ENCODE data around the gene TSEN54.

TSEN54 gene

GRCh38 chr17:75565066-75565465 is 48.7 kb downstream of the TSEN54 start:
- Mint-ChIP-seq H3K9me3 (ENCODE audit: low read depth) (no peaks in the 10 kb centered on the region), H3K27ac (no peak overlapping the region), H3K27me3 (no peaks in the 10 kb centered on the region), H3K4me1 (ENCODE audit: low read depth) (no peaks in the 10 kb centered on the region), H3K36me3 (peaks cover 4% of the 10 kb centered on the region), H3K4me3 (no peak overlapping the region)

GRCh38 chr17:75565618-75566017 is 49.3 kb downstream of the TSEN54 start:
- Mint-ChIP-seq H3K4me3 (no peak overlapping the region), H3K27me3 (no peaks in the 10 kb centered on the region), H3K9me3 (ENCODE audit: low read depth) (no peaks in the 10 kb centered on the region), H3K4me1 (ENCODE audit: low read depth) (no peaks in the 10 kb centered on the region), H3K27ac (no peak overlapping the region), H3K36me3 (peaks cover 4% of the 10 kb centered on the region)

- no peak overlapping the region for H3K4me3 Mint-ChIP-seq
- no peaks in the 10 kb centered on the region for H3K9me3 Mint-ChIP-seq (ENCODE audit: low read depth)
- peaks cover 4% of the 10 kb centered on the region for H3K36me3 Mint-ChIP-seq
- H3K27ac Mint-ChIP-seq = no peak overlapping the region
- no peaks in the 10 kb centered on the region for H3K27me3 Mint-ChIP-seq
- no peaks in the 10 kb centered on the region for H3K4me1 Mint-ChIP-seq (ENCODE audit: low read depth)
These were observed 50.1 kb downstream of the TSEN54 start for GRCh38 chr17:75566416-75566815.

- no peaks in the 10 kb centered on the region for H3K27me3 Mint-ChIP-seq
- no peak overlapping the region for H3K4me3 Mint-ChIP-seq
- H3K27ac Mint-ChIP-seq = no peak overlapping the region
- H3K36me3 Mint-ChIP-seq = peaks cover 4% of the 10 kb centered on the region
- H3K4me1 Mint-ChIP-seq (ENCODE audit: low read depth) = no peaks in the 10 kb centered on the region
- no peaks in the 10 kb centered on the region for H3K9me3 Mint-ChIP-seq (ENCODE audit: low read depth)
These were observed 50.5 kb downstream of the TSEN54 start for GRCh38 chr17:75566834-75567233.

DNA sequence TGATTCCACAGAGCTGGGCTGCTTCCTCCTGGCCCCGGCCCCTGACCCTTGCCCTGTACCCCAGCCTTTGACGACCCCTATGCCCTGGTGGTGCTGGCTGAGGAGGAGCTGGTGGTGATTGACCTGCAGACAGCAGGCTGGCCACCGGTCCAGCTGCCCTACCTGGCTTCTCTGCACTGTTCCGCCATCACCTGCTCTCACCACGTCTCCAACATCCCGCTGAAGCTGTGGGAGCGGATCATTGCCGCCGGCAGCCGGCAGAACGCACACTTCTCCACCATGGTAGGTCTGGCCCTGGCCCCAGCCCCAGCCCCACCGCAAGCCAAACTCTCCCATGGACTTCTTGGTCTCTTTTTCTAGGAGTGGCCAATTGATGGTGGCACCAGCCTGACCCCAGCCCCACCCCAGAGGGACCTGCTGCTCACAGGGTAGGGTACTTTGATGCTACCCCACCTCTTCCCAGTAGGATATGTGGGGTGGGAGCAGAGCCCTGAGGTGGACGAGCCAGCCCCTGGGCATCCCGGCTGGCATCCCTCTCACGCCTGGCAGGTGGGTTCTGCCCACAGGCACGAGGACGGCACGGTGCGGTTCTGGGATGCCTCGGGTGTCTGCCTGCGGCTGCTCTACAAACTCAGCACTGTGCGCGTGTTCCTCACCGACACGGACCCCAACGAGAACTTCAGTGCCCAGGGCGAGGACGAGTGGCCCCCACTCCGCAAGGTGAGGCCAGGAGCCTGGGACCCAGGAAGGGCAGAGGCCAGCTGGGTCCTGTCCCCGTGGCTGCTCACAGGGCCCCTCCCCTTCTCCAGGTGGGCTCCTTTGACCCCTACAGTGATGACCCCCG is 52.3 kb downstream of the TSEN54 start:
- no peaks in the 10 kb centered on the region for H3K9me3 Mint-ChIP-seq (ENCODE audit: low read depth)
- no peak overlapping the region for H3K4me3 Mint-ChIP-seq
- no peaks in the 10 kb centered on the region for H3K4me1 Mint-ChIP-seq (ENCODE audit: low read depth)
- H3K27me3 Mint-ChIP-seq = no peaks in the 10 kb centered on the region
- H3K36me3 Mint-ChIP-seq = peaks cover 4% of the 10 kb centered on the region
- no peak overlapping the region for H3K27ac Mint-ChIP-seq

GRCh38 chr17:75570034-75570676 is 53.8 kb downstream of the TSEN54 start:
- Mint-ChIP-seq H3K27ac (no peak overlapping the region), H3K9me3 (ENCODE audit: low read depth) (no peaks in the 10 kb centered on the region), H3K4me1 (ENCODE audit: low read depth) (no peaks in the 10 kb centered on the region), H3K4me3 (no peak overlapping the region), H3K36me3 (peaks cover 4% of the 10 kb centered on the region), H3K27me3 (no peaks in the 10 kb centered on the region)

- Mint-ChIP-seq H3K9me3 (ENCODE audit: low read depth) (no peaks in the 10 kb centered on the region), H3K36me3 (peaks cover 4% of the 10 kb centered on the region), H3K27me3 (no peaks in the 10 kb centered on the region), H3K4me1 (ENCODE audit: low read depth) (no peaks in the 10 kb centered on the region), H3K27ac (no peak overlapping the region), H3K4me3 (no peak overlapping the region)
These were observed 54.4 kb downstream of the TSEN54 start for GRCh38 chr17:75570772-75571171.

DNA sequence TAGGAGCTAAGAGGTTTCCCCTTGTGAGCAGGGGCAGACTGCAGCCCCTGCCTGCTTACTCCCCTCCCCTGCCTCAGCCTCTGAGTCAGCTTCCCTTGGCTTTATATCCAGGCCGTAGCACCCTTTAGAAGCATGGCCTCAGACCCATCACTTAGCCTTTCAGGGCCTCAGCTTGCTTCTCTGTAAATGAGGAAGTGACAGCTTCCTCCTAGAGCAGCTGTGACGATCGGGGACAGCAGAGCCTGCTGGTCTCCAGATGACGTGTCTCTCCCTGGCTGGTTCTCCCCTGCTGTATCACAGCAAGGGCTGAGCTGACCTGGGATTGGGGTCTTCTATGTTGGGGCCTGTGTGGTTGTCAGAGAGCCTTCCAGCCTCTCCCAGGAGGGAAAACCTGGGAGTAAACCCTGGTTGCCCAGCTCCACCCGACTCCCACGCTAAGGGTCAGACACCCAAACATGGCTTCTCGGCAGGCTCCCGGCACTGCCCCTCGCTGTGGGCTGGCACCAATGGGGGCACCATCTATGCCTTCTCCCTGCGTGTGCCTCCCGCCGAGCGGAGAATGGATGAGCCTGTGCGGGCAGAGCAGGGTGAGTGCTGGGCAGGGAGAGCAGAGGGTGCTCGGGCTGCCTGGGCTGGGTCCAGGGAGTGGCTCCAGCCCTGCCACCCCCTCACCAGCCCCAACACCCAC is 55.0 kb downstream of the TSEN54 start:
- Mint-ChIP-seq H3K36me3 (peaks cover 2% of the 10 kb centered on the region), H3K4me1 (ENCODE audit: low read depth) (no peaks in the 10 kb centered on the region), H3K27me3 (no peaks in the 10 kb centered on the region), H3K27ac (no peak overlapping the region), H3K9me3 (ENCODE audit: low read depth) (no peaks in the 10 kb centered on the region), H3K4me3 (no peak overlapping the region)

GRCh38 chr17:75571885-75572215 is 55.5 kb downstream of the TSEN54 start:
- H3K36me3 Mint-ChIP-seq = no peaks in the 10 kb centered on the region
- H3K27ac Mint-ChIP-seq = no peak overlapping the region
- H3K4me1 Mint-ChIP-seq (ENCODE audit: low read depth) = no peaks in the 10 kb centered on the region
- no peaks in the 10 kb centered on the region for H3K27me3 Mint-ChIP-seq
- no peaks in the 10 kb centered on the region for H3K9me3 Mint-ChIP-seq (ENCODE audit: low read depth)
- H3K4me3 Mint-ChIP-seq = no peak overlapping the region

DNA sequence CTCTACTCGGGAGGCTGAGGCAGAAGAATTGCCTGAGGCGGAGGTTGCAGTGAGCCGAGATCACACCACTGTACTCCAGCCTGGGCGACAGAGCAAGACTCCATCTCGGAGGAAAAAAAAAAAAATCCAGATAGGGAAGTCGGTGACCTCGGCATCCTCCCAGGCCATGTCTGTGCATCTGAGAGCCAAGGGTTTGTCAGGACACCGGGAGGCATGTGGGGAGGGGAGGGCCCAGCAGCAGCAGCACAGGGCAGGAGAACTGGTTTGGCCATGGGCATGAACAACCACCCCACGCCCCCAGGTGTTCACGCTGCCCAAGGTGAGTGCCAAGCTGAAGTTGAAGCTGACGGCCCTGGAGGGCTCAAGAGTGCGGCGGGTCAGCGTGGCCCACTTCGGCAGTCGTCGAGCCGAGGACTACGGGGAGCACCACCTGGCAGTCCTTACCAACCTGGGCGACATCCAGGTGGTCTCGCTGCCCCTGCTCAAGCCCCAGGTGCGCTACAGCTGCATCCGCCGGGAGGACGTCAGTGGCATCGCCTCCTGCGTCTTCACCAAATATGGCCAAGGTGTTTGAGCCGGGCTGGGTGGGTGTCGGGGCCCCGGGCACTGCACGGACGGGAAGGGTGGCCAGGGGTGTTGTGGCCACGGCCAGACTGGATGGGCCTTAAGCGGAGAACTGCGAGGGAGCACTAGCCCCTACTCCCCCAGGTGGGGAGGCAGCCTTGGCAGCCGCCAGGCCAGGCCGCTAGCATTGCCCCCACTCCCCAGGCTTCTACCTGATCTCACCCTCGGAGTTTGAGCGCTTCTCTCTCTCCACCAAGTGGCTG is 56.6 kb downstream of the TSEN54 start:
- H3K27ac Mint-ChIP-seq = no peak overlapping the region
- no peak overlapping the region for H3K4me3 Mint-ChIP-seq
- no peaks in the 10 kb centered on the region for H3K36me3 Mint-ChIP-seq
- no peaks in the 10 kb centered on the region for H3K4me1 Mint-ChIP-seq (ENCODE audit: low read depth)
- no peaks in the 10 kb centered on the region for H3K9me3 Mint-ChIP-seq (ENCODE audit: low read depth)
- no peaks in the 10 kb centered on the region for H3K27me3 Mint-ChIP-seq

GRCh38 chr17:75573540-75573957 is 57.2 kb downstream of the TSEN54 start:
- H3K9me3 Mint-ChIP-seq (ENCODE audit: low read depth) = no peaks in the 10 kb centered on the region

DNA sequence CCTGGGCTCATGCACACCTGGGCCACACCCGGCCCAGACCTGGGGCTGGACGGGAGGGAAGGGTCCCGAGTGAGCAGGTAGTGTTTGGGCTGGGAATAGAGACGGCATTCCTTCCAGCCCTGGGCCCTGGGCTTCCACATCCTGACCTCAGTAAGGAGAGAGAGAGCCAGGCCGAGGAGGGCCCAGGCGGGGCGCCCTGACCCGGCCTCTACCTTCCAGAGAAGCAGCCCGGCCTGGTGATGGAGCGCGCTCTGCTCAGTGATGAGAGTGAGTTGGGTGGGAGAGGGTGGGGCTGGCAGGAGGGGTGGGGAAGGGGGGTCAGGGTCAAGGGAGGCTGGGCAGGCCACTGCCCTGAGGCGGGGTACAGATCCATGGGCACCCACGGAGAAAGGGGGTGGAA is 57.7 kb downstream of the TSEN54 start:
- Mint-ChIP-seq H3K27me3 (no peaks in the 10 kb centered on the region), H3K36me3 (no peaks in the 10 kb centered on the region), H3K4me3 (no peak overlapping the region)

More at GRCh38 chr17:75573540-75573957, 57.2 kb downstream of the TSEN54 start:
- no peak overlapping the region for H3K4me3 Mint-ChIP-seq
- no peaks in the 10 kb centered on the region for H3K36me3 Mint-ChIP-seq
- no peak overlapping the region for H3K27ac Mint-ChIP-seq
- H3K27me3 Mint-ChIP-seq = no peaks in the 10 kb centered on the region
- no peaks in the 10 kb centered on the region for H3K4me1 Mint-ChIP-seq (ENCODE audit: low read depth)

More for the DNA sequence above, 57.7 kb downstream of the TSEN54 start:
- Mint-ChIP-seq H3K27ac (no peak overlapping the region), H3K4me1 (ENCODE audit: low read depth) (no peaks in the 10 kb centered on the region), H3K9me3 (ENCODE audit: low read depth) (no peaks in the 10 kb centered on the region)

All from activated naive CD8-positive, alpha-beta T cell (primary cell).